MM.1S (cell line): ENCODE results near the gene SLC38A10.

Source experiments
- DNase-seq: peaks from one replicate; pipeline ENCODE4 v3.0.0-alpha.2; 2015
- H2AFZ ChIP-seq: fragments of 300-600 bp; sonication (generic); 2 replicates; pipeline ENCODE4 v1.6.0; 2016; ENCODE audit warnings: antibody characterized with exemption, low read length
- H3F3A ChIP-seq: fragments of 300-600 bp; sonication (generic); 2 replicates; pipeline ENCODE4 v1.6.1; 2016; ENCODE audit warnings: mild to moderate bottlenecking, antibody characterized with exemption, low read length, moderate library complexity, mixed read lengths; ENCODE audit not compliant: insufficient read depth
- H3K27ac ChIP-seq: fragments of 300-600 bp; sonication (generic); 2 replicates; pipeline ENCODE4 v1.5.1; 2016; ENCODE audit warnings: mild to moderate bottlenecking, low read length
- H3K27me3 ChIP-seq: fragments of 300-600 bp; sonication (generic); replicated peaks from 2 replicates; pipeline ENCODE4 v1.6.0; 2016; ENCODE audit warnings: low read length; ENCODE audit not compliant: insufficient read depth
- H3K36me3 ChIP-seq: fragments of 300-600 bp; sonication (generic); replicated peaks from 2 replicates; pipeline ENCODE4 v1.6.1; 2016; ENCODE audit warnings: mild to moderate bottlenecking, low read length, mixed read lengths; ENCODE audit not compliant: insufficient read depth
- H3K4me1 ChIP-seq: fragments of 300-600 bp; sonication (generic); 2 replicates; pipeline ENCODE4 v1.6.1; 2016; ENCODE audit warnings: low read length, mixed read lengths
- H3K4me2 ChIP-seq: fragments of 300-600 bp; sonication (generic); 2 replicates; pipeline ENCODE4 v1.6.0; 2016; ENCODE audit warnings: low read depth, low read length
- H3K4me3 ChIP-seq: fragments of 300-600 bp; sonication (generic); 2 replicates; pipeline ENCODE4 v1.5.1; 2016; ENCODE audit warnings: low read length, mixed read lengths
- H3K79me2 ChIP-seq: fragments of 300-600 bp; sonication (generic); 2 replicates; pipeline ENCODE4 v1.6.1; 2016; ENCODE audit warnings: mixed run types, low read length, mixed read lengths
- H3K9ac ChIP-seq: fragments of 300-600 bp; sonication (generic); 2 replicates; pipeline ENCODE4 v1.6.1; 2016; ENCODE audit warnings: low read length, mixed read lengths
- H3K9me2 ChIP-seq: fragments of 300-600 bp; sonication (generic); replicated peaks from 2 replicates; pipeline ENCODE4 v1.6.1; 2016; ENCODE audit warnings: mild to moderate bottlenecking, low read length, mixed read lengths; ENCODE audit not compliant: insufficient read depth
- H3K9me3 ChIP-seq: fragments of 300-600 bp; sonication (generic); replicated peaks from 2 replicates; pipeline ENCODE4 v1.6.1; 2016; ENCODE audit warnings: mild to moderate bottlenecking, low read length, mixed read lengths; ENCODE audit not compliant: insufficient read depth
- H4K20me1 ChIP-seq: fragments of 300-600 bp; sonication (generic); 2 replicates; pipeline ENCODE4 v1.6.1; 2016; ENCODE audit warnings: mild to moderate bottlenecking, low read length, moderate library complexity, mixed read lengths; ENCODE audit not compliant: insufficient read depth
- EZH2 ChIP-seq: fragments of 300-600 bp; sonication (generic); optimal IDR thresholded peaks from 2 replicates; pipeline ENCODE3; 2017; ENCODE audit warnings: low read depth, mild to moderate bottlenecking, antibody characterized with exemption, low read length, mixed read lengths
- EZH2phosphoT487 ChIP-seq: fragments of 300-600 bp; sonication (generic); IDR thresholded peaks from 2 replicates; pipeline ENCODE4 v1.6.1; 2018; ENCODE audit warnings: antibody characterized with exemption, low read length
- TF ChIP-seq, protein P1 (sequence below): fragments of 300-600 bp; sonication (generic); IDR thresholded peaks from 2 replicates; pipeline ENCODE4 v1.5.1; 2016; ENCODE audit warnings: antibody characterized with exemption, low read length, mixed read lengths

Gene SLC38A10

DNA sequence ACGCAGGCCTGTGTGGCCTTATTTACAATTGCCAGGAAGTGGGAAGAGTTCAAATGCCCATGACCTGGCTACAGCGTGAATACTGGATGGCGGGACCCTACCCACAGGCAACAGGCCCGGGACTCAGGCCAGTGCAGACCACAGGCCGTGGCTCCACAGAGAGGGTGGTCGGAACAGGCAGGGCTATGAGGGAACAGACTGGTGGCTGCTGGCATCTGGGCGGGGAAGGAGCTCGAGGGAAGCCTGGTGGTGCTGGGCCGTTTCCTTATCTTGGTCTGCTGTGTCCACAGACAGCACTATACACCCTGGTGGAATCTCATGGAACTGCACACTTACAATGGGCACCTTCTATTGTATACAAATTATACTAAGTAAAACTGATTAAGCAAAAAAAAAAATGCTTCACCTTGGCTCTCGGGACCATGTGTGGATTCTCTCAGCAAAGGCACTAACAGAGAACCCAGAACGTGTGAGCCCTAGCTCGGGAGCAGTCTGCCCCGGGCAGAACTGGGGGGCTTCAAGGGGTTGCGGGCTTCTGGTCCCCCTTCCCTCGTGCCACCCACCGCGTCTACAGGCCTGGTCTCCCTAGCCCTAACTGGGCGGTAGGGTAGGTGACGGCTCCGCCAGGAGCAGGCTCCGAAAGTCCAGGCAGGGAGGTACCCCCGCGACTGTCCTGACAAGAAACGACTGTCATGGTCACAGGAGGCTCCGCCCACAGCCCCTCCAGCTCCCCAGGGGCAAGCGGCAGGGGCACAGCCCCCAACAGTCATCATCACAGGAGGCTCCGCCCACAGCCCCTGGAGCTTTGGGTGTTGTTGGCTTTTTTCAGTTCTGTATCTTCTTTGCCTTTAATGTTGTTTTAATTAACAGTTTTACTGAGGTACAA is 94.2 kb downstream of the SLC38A10 start:
- H3K9ac ChIP-seq = no peak overlapping the region

GRCh38 chr17:81200201-81200600 is 94.9 kb downstream of the SLC38A10 start:
- H3K79me2 ChIP-seq = no peaks in the 10 kb centered on the region
- H3K9me2 ChIP-seq = no peaks in the 10 kb centered on the region
- no peak overlapping the region for H3K4me2 ChIP-seq
- no peaks in the 10 kb centered on the region for H4K20me1 ChIP-seq
- no peak overlapping the region for H3K9ac ChIP-seq
- TF ChIP-seq EZH2phosphoT487 = no peak
- TF ChIP-seq, protein P1, sequence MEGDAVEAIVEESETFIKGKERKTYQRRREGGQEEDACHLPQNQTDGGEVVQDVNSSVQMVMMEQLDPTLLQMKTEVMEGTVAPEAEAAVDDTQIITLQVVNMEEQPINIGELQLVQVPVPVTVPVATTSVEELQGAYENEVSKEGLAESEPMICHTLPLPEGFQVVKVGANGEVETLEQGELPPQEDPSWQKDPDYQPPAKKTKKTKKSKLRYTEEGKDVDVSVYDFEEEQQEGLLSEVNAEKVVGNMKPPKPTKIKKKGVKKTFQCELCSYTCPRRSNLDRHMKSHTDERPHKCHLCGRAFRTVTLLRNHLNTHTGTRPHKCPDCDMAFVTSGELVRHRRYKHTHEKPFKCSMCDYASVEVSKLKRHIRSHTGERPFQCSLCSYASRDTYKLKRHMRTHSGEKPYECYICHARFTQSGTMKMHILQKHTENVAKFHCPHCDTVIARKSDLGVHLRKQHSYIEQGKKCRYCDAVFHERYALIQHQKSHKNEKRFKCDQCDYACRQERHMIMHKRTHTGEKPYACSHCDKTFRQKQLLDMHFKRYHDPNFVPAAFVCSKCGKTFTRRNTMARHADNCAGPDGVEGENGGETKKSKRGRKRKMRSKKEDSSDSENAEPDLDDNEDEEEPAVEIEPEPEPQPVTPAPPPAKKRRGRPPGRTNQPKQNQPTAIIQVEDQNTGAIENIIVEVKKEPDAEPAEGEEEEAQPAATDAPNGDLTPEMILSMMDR = no peak
- TF ChIP-seq EZH2 = no peak
- H3K4me3 ChIP-seq = no peak overlapping the region
- H3F3A ChIP-seq = no peaks in the 10 kb centered on the region
- H3K4me1 ChIP-seq = no peaks in the 10 kb centered on the region
- H3K9me3 ChIP-seq = no peaks in the 10 kb centered on the region
- no peak for DNase-seq
- H3K27me3 ChIP-seq = no peaks in the 10 kb centered on the region
- H2AFZ ChIP-seq = no peak overlapping the region
- no peaks in the 10 kb centered on the region for H3K36me3 ChIP-seq
- H3K27ac ChIP-seq = no peak overlapping the region

More for the DNA sequence above, 94.2 kb downstream of the SLC38A10 start:
- Histone ChIP-seq H3K27ac (no peak overlapping the region), H3K4me2 (no peak overlapping the region), H3K79me2 (no peaks in the 10 kb centered on the region), H3K4me3 (no peak overlapping the region), H3K4me1 (no peaks in the 10 kb centered on the region), H3K36me3 (no peaks in the 10 kb centered on the region), H3K27me3 (no peaks in the 10 kb centered on the region), H3F3A (no peaks in the 10 kb centered on the region), H4K20me1 (no peaks in the 10 kb centered on the region), H3K9me3 (no peaks in the 10 kb centered on the region), H2AFZ (no peak overlapping the region), H3K9me2 (no peaks in the 10 kb centered on the region)
- TF ChIP-seq EZH2 (no peak), EZH2phosphoT487 (no peak)
- TF ChIP-seq, protein P1 = peak; percentile 42
- peak; percentile 31 for DNase-seq

DNA sequence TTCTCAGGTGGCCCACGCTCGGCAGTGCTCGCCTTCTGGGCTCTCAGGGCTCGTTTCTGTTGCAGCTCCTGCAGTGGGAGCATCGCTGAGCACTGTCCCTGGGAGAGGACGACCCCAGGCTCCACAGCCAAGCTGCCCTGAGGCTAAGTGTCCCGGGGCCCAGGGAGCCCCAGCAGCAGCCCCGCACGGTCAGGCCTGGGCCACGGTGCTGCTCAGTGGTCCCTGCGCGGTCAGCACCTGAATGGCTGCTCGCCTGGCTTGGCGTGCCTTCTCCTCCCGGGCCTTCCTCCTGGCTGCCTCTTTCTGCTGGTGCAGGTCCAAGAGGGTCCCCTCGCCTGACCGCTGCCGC is 95.7 kb downstream of the SLC38A10 start:
- TF ChIP-seq EZH2phosphoT487 (no peak), EZH2 (no peak)
- TF ChIP-seq, protein P1 = no peak
- no peaks in the 10 kb centered on the region for H3F3A ChIP-seq
- no peaks in the 10 kb centered on the region for H3K27me3 ChIP-seq
- no peak overlapping the region for H3K4me3 ChIP-seq
- no peaks in the 10 kb centered on the region for H4K20me1 ChIP-seq
- H3K4me1 ChIP-seq = no peaks in the 10 kb centered on the region
- no peak for DNase-seq
- H3K4me2 ChIP-seq = no peak overlapping the region
- H2AFZ ChIP-seq = no peak overlapping the region
- H3K79me2 ChIP-seq = no peaks in the 10 kb centered on the region
- H3K9me2 ChIP-seq = no peaks in the 10 kb centered on the region
- no peak overlapping the region for H3K9ac ChIP-seq
- H3K36me3 ChIP-seq = no peaks in the 10 kb centered on the region
- H3K27ac ChIP-seq = no peak overlapping the region
- no peaks in the 10 kb centered on the region for H3K9me3 ChIP-seq
